ENCODE data around the gene XCL2. TPM values are rescaled to one million over a fixed set of nuclear protein-coding genes. Genes with fewer than 3 reads are reported as not detected.

Gene XCL2
- total RNA-seq, 2 experiments from 2014 or later = not detected

DNA sequence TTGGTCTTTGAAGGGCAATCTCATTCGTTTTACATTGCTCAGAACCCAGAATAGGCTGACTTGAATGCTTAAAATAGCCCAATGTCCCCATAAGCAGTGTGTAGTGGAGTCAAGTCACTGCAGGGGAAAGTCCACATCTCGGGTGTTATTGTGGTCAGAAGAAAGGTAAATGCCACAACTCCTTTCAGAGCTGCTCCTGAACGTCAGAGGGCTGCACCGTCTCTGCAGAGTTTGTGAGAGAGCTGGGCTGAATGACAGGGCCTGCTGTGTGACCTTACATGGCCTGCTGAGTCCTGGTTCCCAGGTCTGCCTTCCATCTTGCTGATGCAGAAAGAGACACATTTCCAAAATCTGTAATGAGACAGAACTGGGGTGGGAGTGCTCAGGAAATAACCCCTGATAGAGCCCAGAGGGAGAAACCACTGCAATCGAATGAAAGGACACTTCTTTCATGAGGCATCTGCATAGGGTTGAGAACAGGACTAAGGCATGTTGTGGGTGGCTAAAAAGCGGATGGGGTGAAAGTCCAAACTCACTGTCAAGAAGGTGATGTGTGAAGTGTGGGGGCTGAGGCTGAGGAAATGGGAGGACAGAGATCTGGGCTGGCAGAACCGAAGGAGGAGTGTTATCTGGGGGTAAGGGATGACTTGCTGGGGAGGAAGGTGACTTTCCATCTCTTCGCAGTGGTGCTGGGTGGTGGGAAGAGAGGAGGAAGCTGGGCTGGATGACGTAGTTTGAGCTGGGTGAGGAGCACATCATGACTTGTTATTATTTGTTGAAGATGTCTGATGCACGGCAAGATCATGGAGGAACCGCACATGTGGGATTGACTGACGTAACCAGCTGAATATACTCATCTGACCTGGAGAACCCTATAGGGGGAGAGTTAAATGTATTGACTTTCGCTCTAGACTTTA, 33.7 kb downstream of the XCL2 start:
- no peak for DNase-seq (ENCODE audit: low spot score)
- CTCF ChIA-PET (ENCODE audit: unreplicated experiment) = no interaction called here
- H3K4me1 ChIP-seq (ENCODE audit: insufficient read depth, low read length, poor library complexity, severe bottlenecking) = no peaks in the 10 kb centered on the region
- no peak for TF ChIP-seq EZH2phosphoT487 (IDR thresholded peaks at IDR 0.05; ENCODE audit: borderline replicate concordance, low read depth, low read length)
- TF ChIP-seq, protein P1, sequence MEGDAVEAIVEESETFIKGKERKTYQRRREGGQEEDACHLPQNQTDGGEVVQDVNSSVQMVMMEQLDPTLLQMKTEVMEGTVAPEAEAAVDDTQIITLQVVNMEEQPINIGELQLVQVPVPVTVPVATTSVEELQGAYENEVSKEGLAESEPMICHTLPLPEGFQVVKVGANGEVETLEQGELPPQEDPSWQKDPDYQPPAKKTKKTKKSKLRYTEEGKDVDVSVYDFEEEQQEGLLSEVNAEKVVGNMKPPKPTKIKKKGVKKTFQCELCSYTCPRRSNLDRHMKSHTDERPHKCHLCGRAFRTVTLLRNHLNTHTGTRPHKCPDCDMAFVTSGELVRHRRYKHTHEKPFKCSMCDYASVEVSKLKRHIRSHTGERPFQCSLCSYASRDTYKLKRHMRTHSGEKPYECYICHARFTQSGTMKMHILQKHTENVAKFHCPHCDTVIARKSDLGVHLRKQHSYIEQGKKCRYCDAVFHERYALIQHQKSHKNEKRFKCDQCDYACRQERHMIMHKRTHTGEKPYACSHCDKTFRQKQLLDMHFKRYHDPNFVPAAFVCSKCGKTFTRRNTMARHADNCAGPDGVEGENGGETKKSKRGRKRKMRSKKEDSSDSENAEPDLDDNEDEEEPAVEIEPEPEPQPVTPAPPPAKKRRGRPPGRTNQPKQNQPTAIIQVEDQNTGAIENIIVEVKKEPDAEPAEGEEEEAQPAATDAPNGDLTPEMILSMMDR (conservative IDR thresholded peaks at IDR 0.05; ENCODE audit: low read length) = no peak
- H3K9me2 ChIP-seq (ENCODE audit: insufficient read depth, low read length) = no peaks in the 10 kb centered on the region
- no peak overlapping the region for H3K27ac ChIP-seq (ENCODE audit: low read depth, low read length, poor library complexity, severe bottlenecking)
- H3K4me2 ChIP-seq (ENCODE audit: low read length) = no peak overlapping the region
- intact Hi-C loops (cut with micrococcal nuclease; ENCODE audit: unreplicated experiment) = no loop called here
- POLR2A ChIA-PET = no interaction called here
- H3K36me3 ChIP-seq (ENCODE audit: insufficient read depth, low read length) = no peaks in the 10 kb centered on the region
- no TSS peak for BruUV-seq (replicated peaks)
- no peaks in the 10 kb centered on the region for H3K79me2 ChIP-seq (ENCODE audit: insufficient read depth, low read depth, low read length)
- no peaks in the 10 kb centered on the region for H3K9me3 ChIP-seq (ENCODE audit: low read length)
- no peak overlapping the region for H2AFZ ChIP-seq (ENCODE audit: low read length)
- H3K4me3 ChIP-seq (ENCODE audit: low read depth, low read length, poor library complexity, severe bottlenecking) = no peak overlapping the region
- no peaks in the 10 kb centered on the region for H4K20me1 ChIP-seq (ENCODE audit: insufficient read depth, low read length)

DNA sequence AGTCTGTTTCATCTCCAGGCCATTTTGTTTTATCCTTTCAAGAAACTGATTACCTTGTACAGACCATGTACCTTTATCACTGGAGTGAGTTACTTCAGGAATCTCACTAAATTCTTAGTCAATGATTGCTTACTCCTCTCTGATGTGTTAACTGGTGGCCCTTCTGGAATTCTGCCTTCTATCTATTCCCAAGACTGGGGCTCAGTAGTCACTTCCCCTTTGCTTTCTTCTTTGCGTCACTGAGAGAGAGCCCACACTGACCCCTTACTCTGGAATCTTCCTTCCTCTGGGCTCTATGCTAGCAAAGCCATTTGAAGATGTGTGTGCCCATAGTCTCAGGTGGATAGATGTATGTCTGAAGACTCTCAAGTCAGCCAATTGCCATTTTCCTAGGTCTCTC, 34.6 kb downstream of the XCL2 start:
- no peak for DNase-seq (ENCODE audit: low spot score)
- CTCF ChIA-PET (ENCODE audit: unreplicated experiment) = no interaction called here
- Histone ChIP-seq H2AFZ (ENCODE audit: low read length) (no peak overlapping the region), H3K79me2 (ENCODE audit: insufficient read depth, low read depth, low read length) (no peaks in the 10 kb centered on the region), H3K4me3 (ENCODE audit: low read depth, low read length, poor library complexity, severe bottlenecking) (no peak overlapping the region), H4K20me1 (ENCODE audit: insufficient read depth, low read length) (no peaks in the 10 kb centered on the region), H3K9me3 (ENCODE audit: low read length) (no peaks in the 10 kb centered on the region), H3K9me2 (ENCODE audit: insufficient read depth, low read length) (no peaks in the 10 kb centered on the region), H3K27ac (ENCODE audit: low read depth, low read length, poor library complexity, severe bottlenecking) (no peak overlapping the region), H3K4me2 (ENCODE audit: low read length) (no peak overlapping the region), H3K36me3 (ENCODE audit: insufficient read depth, low read length) (no peaks in the 10 kb centered on the region), H3K4me1 (ENCODE audit: insufficient read depth, low read length, poor library complexity, severe bottlenecking) (no peaks in the 10 kb centered on the region)
- no peak for TF ChIP-seq EZH2phosphoT487 (IDR thresholded peaks at IDR 0.05; ENCODE audit: borderline replicate concordance, low read depth, low read length)
- TF ChIP-seq, protein P1 (conservative IDR thresholded peaks at IDR 0.05; ENCODE audit: low read length) = no peak
- POLR2A ChIA-PET = no interaction called here
- BruUV-seq (replicated peaks) = no TSS peak
- intact Hi-C loops (cut with micrococcal nuclease; ENCODE audit: unreplicated experiment) = no loop called here

DNA sequence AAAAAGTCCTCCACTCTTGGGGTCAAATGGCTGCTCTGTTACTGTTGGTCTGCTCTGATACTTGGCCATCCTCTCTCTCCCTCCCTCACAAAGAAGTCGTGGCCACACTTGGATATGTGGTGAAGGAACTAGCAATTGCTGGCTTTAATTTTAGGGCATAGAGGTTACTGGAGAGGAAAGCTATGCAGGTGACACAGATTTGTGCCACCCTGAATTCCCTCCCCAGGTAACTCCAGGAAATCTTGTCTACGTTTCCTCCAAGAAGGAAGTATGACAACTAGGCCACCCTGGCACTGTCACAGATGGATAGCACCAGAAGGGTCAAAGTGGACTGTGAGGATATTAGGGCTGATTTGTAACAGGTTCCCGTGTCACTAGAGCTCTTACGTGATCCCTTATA, 36.0 kb downstream of the XCL2 start:
- H3K9me3 ChIP-seq (ENCODE audit: low read length) = no peaks in the 10 kb centered on the region
- POLR2A ChIA-PET = no interaction called here
- intact Hi-C loops (cut with micrococcal nuclease; ENCODE audit: unreplicated experiment) = no loop called here

More for the DNA sequence above, 36.0 kb downstream of the XCL2 start:
- Histone ChIP-seq H3K27ac (ENCODE audit: low read depth, low read length, poor library complexity, severe bottlenecking) (no peak overlapping the region), H3K4me1 (ENCODE audit: insufficient read depth, low read length, poor library complexity, severe bottlenecking) (no peaks in the 10 kb centered on the region), H3K9me2 (ENCODE audit: insufficient read depth, low read length) (no peaks in the 10 kb centered on the region), H2AFZ (ENCODE audit: low read length) (no peak overlapping the region), H3K36me3 (ENCODE audit: insufficient read depth, low read length) (no peaks in the 10 kb centered on the region), H4K20me1 (ENCODE audit: insufficient read depth, low read length) (no peaks in the 10 kb centered on the region), H3K4me3 (ENCODE audit: low read depth, low read length, poor library complexity, severe bottlenecking) (no peak overlapping the region), H3K79me2 (ENCODE audit: insufficient read depth, low read depth, low read length) (no peaks in the 10 kb centered on the region), H3K4me2 (ENCODE audit: low read length) (no peak overlapping the region)
- TF ChIP-seq, protein P1 (conservative IDR thresholded peaks at IDR 0.05; ENCODE audit: low read length) = no peak
- no peak for TF ChIP-seq EZH2phosphoT487 (IDR thresholded peaks at IDR 0.05; ENCODE audit: borderline replicate concordance, low read depth, low read length)
- BruUV-seq (replicated peaks) = no TSS peak
- no peak for DNase-seq (ENCODE audit: low spot score)
- CTCF ChIA-PET (ENCODE audit: unreplicated experiment) = no interaction called here

Measured in OCI-LY7 (cell line).